ENCODE data around the gene KIAA0825. TPM values are rescaled to one million over a fixed set of nuclear protein-coding genes. Genes with fewer than 3 reads are reported as not detected.
"Not testable (repeated sequence)": the region's sequence is repeated elsewhere in the genome, so short reads cannot be mapped to it uniquely, and the experiment has no call there.

Gene KIAA0825
- total RNA-seq, 2 experiments from 2014 or later, result 1.1 to 2.0 TPM

- Mint-ChIP-seq H3K4me1 (ENCODE audit: low read depth) (no peaks in the 10 kb centered on the region), H3K4me3 (no peak overlapping the region), H3K27ac (no peak overlapping the region), H3K27me3 (ENCODE audit: low read depth) (no peaks in the 10 kb centered on the region), H3K36me3 (ENCODE audit: low read depth) (no peaks in the 10 kb centered on the region), H3K9me3 (ENCODE audit: insufficient read depth) (no peaks in the 10 kb centered on the region)
- ChIA-PET POLR2A (no interaction called here), CTCF (no interaction called here)
- no peak for ATAC-seq
- DNase-seq, result no peak
Measured at GRCh38 chr5:94168151-94168550, 450.3 kb downstream of the KIAA0825 start.

- ATAC-seq (no peak), DNase-seq (no peak)
- H3K4me1 Mint-ChIP-seq (ENCODE audit: low read depth), result no peaks in the 10 kb centered on the region
- no peaks in the 10 kb centered on the region for H3K36me3 Mint-ChIP-seq (ENCODE audit: low read depth)
- CTCF ChIA-PET, result no interaction called here
- POLR2A ChIA-PET, result no interaction called here
- no peaks in the 10 kb centered on the region for H3K9me3 Mint-ChIP-seq (ENCODE audit: insufficient read depth)
- H3K27me3 Mint-ChIP-seq (ENCODE audit: low read depth), result peaks cover 5% of the 10 kb centered on the region
- no peak overlapping the region for H3K4me3 Mint-ChIP-seq
- no peak overlapping the region for H3K27ac Mint-ChIP-seq
Measured at GRCh38 chr5:94161801-94162200, 456.6 kb downstream of the KIAA0825 start.

GRCh38 chr5:94159144-94159543 is 459.3 kb downstream of the KIAA0825 start:
- ATAC-seq, result no peak
- CTCF ChIA-PET, result no interaction called here

GRCh38 chr5:94157704-94158539 is 460.5 kb downstream of the KIAA0825 start:
- Mint-ChIP-seq H3K4me3 (no peak overlapping the region), H3K27me3 (ENCODE audit: low read depth) (peaks cover 5% of the 10 kb centered on the region), H3K27ac (no peak overlapping the region), H3K36me3 (ENCODE audit: low read depth) (no peaks in the 10 kb centered on the region), H3K9me3 (ENCODE audit: insufficient read depth) (no peaks in the 10 kb centered on the region), H3K4me1 (ENCODE audit: low read depth) (no peaks in the 10 kb centered on the region)
- ChIA-PET POLR2A (no interaction called here), CTCF (no interaction called here)
- ATAC-seq (no peak), DNase-seq (no peak)

More at GRCh38 chr5:94159144-94159543, 459.3 kb downstream of the KIAA0825 start:
- no peak for DNase-seq
- H3K27ac Mint-ChIP-seq, result no peak overlapping the region
- peaks cover 5% of the 10 kb centered on the region for H3K27me3 Mint-ChIP-seq (ENCODE audit: low read depth)
- H3K4me3 Mint-ChIP-seq, result no peak overlapping the region
- H3K9me3 Mint-ChIP-seq (ENCODE audit: insufficient read depth), result no peaks in the 10 kb centered on the region
- POLR2A ChIA-PET, result no interaction called here
- no peaks in the 10 kb centered on the region for H3K36me3 Mint-ChIP-seq (ENCODE audit: low read depth)
- H3K4me1 Mint-ChIP-seq (ENCODE audit: low read depth), result no peaks in the 10 kb centered on the region

- H3K36me3 Mint-ChIP-seq (ENCODE audit: low read depth), result no peaks in the 10 kb centered on the region
- no peak overlapping the region for H3K27ac Mint-ChIP-seq
- POLR2A ChIA-PET, result no interaction called here
- H3K4me3 Mint-ChIP-seq, result no peak overlapping the region
- H3K27me3 Mint-ChIP-seq (ENCODE audit: low read depth), result no peaks in the 10 kb centered on the region
- no peak for DNase-seq
- CTCF ChIA-PET, result no interaction called here
- H3K9me3 Mint-ChIP-seq (ENCODE audit: insufficient read depth), result no peaks in the 10 kb centered on the region
- no peak for ATAC-seq
- no peaks in the 10 kb centered on the region for H3K4me1 Mint-ChIP-seq (ENCODE audit: low read depth)
Measured at GRCh38 chr5:94154672-94155071, 463.7 kb downstream of the KIAA0825 start.

- Mint-ChIP-seq H3K9me3 (ENCODE audit: insufficient read depth) (no peaks in the 10 kb centered on the region), H3K4me1 (ENCODE audit: low read depth) (no peaks in the 10 kb centered on the region), H3K27me3 (ENCODE audit: low read depth) (no peaks in the 10 kb centered on the region), H3K36me3 (ENCODE audit: low read depth) (no peaks in the 10 kb centered on the region), H3K27ac (no peak overlapping the region), H3K4me3 (no peak overlapping the region)
- ChIA-PET POLR2A (no interaction called here), CTCF (no interaction called here)
- DNase-seq, result no peak
- no peak for ATAC-seq
Measured at GRCh38 chr5:94153736-94154450, 464.5 kb downstream of the KIAA0825 start.

GRCh38 chr5:94143621-94144020 is 474.8 kb downstream of the KIAA0825 start:
- POLR2A ChIA-PET; H3K4me3 Mint-ChIP-seq; H3K36me3 Mint-ChIP-seq (ENCODE audit: low read depth); H3K27me3 Mint-ChIP-seq (ENCODE audit: low read depth); DNase-seq; ATAC-seq; H3K4me1 Mint-ChIP-seq (ENCODE audit: low read depth); H3K27ac Mint-ChIP-seq; CTCF ChIA-PET; H3K9me3 Mint-ChIP-seq (ENCODE audit: insufficient read depth): not testable (repeated sequence)

- peaks cover 5% of the 10 kb centered on the region for H3K9me3 Mint-ChIP-seq (ENCODE audit: insufficient read depth)
- no peaks in the 10 kb centered on the region for H3K4me1 Mint-ChIP-seq (ENCODE audit: low read depth)
- H3K4me3 Mint-ChIP-seq, result no peak overlapping the region
- H3K27ac Mint-ChIP-seq, result no peak overlapping the region
- DNase-seq (no peak), ATAC-seq (no peak)
- ChIA-PET POLR2A (no interaction called here), CTCF (no interaction called here)
- H3K36me3 Mint-ChIP-seq (ENCODE audit: low read depth), result no peaks in the 10 kb centered on the region
- H3K27me3 Mint-ChIP-seq (ENCODE audit: low read depth), result no peaks in the 10 kb centered on the region
Measured at GRCh38 chr5:94140300-94140699, 478.1 kb downstream of the KIAA0825 start.

GRCh38 chr5:94130077-94130476 is 488.3 kb downstream of the KIAA0825 start:
- POLR2A ChIA-PET, result no interaction called here
- H3K27ac Mint-ChIP-seq, result no peak overlapping the region
- no peak for DNase-seq
- H3K27me3 Mint-ChIP-seq (ENCODE audit: low read depth), result no peaks in the 10 kb centered on the region
- H3K4me3 Mint-ChIP-seq, result no peak overlapping the region
- no peak for ATAC-seq
- CTCF ChIA-PET, result no interaction called here
- no peaks in the 10 kb centered on the region for H3K9me3 Mint-ChIP-seq (ENCODE audit: insufficient read depth)
- no peaks in the 10 kb centered on the region for H3K4me1 Mint-ChIP-seq (ENCODE audit: low read depth)
- no peaks in the 10 kb centered on the region for H3K36me3 Mint-ChIP-seq (ENCODE audit: low read depth)

GRCh38 chr5:94125107-94125506 is 493.3 kb downstream of the KIAA0825 start:
- no peak overlapping the region for H3K27ac Mint-ChIP-seq
- CTCF ChIA-PET, result no interaction called here
- no peak overlapping the region for H3K4me3 Mint-ChIP-seq
- no peaks in the 10 kb centered on the region for H3K36me3 Mint-ChIP-seq (ENCODE audit: low read depth)
- H3K4me1 Mint-ChIP-seq (ENCODE audit: low read depth), result no peaks in the 10 kb centered on the region
- no peak for ATAC-seq
- POLR2A ChIA-PET, result no interaction called here
- DNase-seq, result no peak
- no peaks in the 10 kb centered on the region for H3K9me3 Mint-ChIP-seq (ENCODE audit: insufficient read depth)
- H3K27me3 Mint-ChIP-seq (ENCODE audit: low read depth), result peaks cover 3% of the 10 kb centered on the region

GRCh38 chr5:94116317-94116716 is 502.1 kb downstream of the KIAA0825 start:
- ATAC-seq, POLR2A ChIA-PET: not testable (repeated sequence)

GRCh38 chr5:94113087-94113486 is 505.3 kb downstream of the KIAA0825 start:
- no peak overlapping the region for H3K4me3 Mint-ChIP-seq
- peaks cover 27% of the 10 kb centered on the region for H3K4me1 Mint-ChIP-seq (ENCODE audit: low read depth)
- peaks cover 15% of the 10 kb centered on the region for H3K9me3 Mint-ChIP-seq (ENCODE audit: insufficient read depth)
- CTCF ChIA-PET, result no interaction called here
- no peak for DNase-seq
- ATAC-seq, result no peak
- POLR2A ChIA-PET, result no interaction called here
- H3K36me3 Mint-ChIP-seq (ENCODE audit: low read depth), result peaks cover 14% of the 10 kb centered on the region
- H3K27me3 Mint-ChIP-seq (ENCODE audit: low read depth), result peaks cover 5% of the 10 kb centered on the region
- no peak overlapping the region for H3K27ac Mint-ChIP-seq

More at GRCh38 chr5:94116317-94116716, 502.1 kb downstream of the KIAA0825 start:
- CTCF ChIA-PET; H3K27ac Mint-ChIP-seq; H3K4me1 Mint-ChIP-seq (ENCODE audit: low read depth); DNase-seq; H3K4me3 Mint-ChIP-seq; H3K27me3 Mint-ChIP-seq (ENCODE audit: low read depth): not testable (repeated sequence)
- peaks cover 15% of the 10 kb centered on the region for H3K9me3 Mint-ChIP-seq (ENCODE audit: insufficient read depth)
- peaks cover 10% of the 10 kb centered on the region for H3K36me3 Mint-ChIP-seq (ENCODE audit: low read depth)

Data from activated CD8-positive, alpha-beta T cell treated with anti-CD3 and anti-CD28 coated beads, Interleukin-2, amount 10 ng/mL, durations not matched to agents 7 days and 5 days (primary cell).